NCI-H1092 treated with DMSO at 0.1 percent for 48 hours (cell line): ENCODE results near the gene NBEA.
"Not testable (repeated sequence)": the region's sequence is repeated elsewhere in the genome, so short reads cannot be mapped to it uniquely, and the experiment has no call there.

Experiments
- DNase-seq: peaks from one replicate; lab custom pipeline; 2025; lab: John Stamatoyannopoulos, UW

The NBEA gene

DNA sequence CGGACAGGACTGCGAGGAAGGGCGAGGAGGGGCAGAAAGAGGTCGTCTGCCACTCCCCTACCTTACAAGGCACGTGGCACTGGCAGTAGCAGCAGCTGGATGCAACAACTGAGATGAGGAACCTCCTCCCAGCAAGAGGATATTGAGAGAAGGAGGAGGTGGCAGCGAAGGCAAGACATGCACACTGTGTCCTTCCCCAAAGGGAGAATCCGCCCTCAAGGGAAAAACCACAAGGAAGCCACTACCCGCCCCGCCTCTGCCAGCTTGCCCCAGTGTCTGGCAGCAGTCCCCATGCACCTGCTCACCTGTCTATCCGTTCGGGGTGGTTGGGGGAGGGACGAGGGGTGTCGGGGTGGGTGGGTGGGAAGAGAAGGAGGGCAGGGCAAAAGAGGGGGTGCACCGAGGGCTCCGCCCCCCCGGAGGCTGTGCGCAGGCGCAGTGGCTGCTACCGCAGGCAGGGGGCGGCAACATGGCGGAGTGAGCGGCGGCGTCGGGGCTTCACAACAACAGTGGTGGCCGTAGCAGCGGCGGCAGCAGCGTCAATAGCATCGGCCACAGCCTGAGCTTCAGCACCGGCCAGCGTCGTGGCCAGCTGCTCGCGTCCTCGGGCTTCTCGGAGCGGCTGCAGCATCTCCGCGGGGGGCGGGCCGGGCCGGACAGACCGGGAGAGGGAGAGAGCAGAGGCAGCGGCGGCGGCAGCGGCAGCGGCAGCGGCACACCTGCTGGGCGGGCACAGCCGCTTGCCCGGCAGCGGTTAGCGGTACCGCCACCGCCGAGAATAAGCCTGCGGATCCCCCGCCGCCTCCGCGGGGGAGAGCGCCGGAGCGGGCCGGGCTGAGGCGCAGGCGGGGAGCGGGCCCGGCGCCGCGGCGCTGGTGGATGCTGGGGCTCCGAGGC, at the start of gene NBEA:
Gene NBEA, plus strand, starts transcription at position 436 of the 897 bp plus-strand sequence. CDS start 551 bp downstream, outside the sequence.
- DNase-seq, result peak; percentile 87

- no peak for DNase-seq
Observed at GRCh38 chr13:34894756-34895155, 47.3 kb upstream of the NBEA start.

GRCh38 chr13:34897220-34897619, 44.9 kb upstream of the NBEA start:
- no peak for DNase-seq

DNA sequence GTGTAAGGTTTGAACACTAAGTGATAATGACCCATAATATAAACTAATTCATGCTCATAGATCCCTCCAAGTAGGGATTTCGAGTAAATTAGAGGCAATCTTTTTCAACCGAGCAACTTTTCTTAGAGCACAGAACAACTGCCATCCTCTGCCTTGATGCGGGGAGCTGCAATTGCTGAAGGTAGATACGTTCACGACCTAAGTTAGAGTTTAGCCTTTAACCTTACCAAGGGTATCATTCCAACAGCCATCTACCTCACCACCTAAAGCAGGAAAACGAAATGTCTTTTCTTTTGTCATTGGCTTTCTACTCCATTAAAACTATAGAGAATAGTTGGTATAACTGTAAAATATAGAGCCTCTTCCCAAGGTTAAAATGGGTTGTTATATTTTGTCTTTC, 42.2 kb upstream of the NBEA start:
- DNase-seq, result no peak

DNA sequence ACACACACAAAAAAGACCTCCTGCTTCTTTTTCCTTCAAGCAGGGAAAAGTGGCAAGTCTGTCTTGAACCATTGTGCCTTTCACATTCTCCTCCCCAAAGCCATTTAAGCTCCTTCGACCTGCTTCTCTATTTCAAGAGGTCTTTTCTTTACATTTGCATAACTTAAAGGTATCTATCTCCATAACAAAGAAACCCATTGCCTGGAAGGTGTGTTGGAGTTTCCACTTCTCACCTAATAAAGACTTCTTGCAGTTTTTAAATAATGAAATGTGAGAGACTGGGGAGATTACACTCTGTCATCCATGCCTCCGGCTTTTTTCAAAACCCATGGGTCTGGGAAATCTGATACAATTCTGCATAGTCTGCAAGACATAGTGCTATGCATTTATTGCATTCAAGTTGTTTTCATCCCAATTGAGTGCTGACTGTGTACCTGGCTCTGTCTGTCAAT, 41.8 kb upstream of the NBEA start:
- DNase-seq, result no peak

GRCh38 chr13:34901572-34901971, 40.5 kb upstream of the NBEA start:
- DNase-seq, result no peak

- DNase-seq, result no peak
Observed at GRCh38 chr13:34911159-34911558, 30.9 kb upstream of the NBEA start.

GRCh38 chr13:34913040-34913439, 29.0 kb upstream of the NBEA start:
- no peak for DNase-seq

GRCh38 chr13:34914416-34914815, 27.7 kb upstream of the NBEA start:
- DNase-seq, result no peak

GRCh38 chr13:34926508-34926907, 15.6 kb upstream of the NBEA start:
- no peak for DNase-seq

DNA sequence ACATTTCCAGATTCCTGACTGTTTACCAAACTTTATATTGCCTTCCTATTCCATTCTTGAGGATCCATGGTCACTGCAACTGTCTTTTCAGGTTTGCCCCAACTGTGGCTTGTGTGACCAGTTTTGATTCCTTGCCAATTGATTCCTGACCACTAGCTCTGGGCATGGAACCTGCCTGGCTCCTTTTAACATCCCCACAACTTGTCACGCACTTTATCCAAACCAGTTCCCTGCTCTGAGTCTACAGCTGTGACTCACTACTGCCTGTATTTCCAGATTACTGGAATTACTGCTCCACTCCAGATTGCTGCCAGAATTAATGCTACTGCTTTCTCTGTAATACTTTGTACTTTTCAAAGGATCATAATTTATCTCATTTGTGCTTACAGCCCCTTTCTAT, 13.4 kb upstream of the NBEA start:
- DNase-seq, result not testable (repeated sequence)

GRCh38 chr13:34931572-34931971, 10.5 kb upstream of the NBEA start:
- no peak for DNase-seq

GRCh38 chr13:34933349-34933748, 8.7 kb upstream of the NBEA start:
- DNase-seq, result no peak

DNA sequence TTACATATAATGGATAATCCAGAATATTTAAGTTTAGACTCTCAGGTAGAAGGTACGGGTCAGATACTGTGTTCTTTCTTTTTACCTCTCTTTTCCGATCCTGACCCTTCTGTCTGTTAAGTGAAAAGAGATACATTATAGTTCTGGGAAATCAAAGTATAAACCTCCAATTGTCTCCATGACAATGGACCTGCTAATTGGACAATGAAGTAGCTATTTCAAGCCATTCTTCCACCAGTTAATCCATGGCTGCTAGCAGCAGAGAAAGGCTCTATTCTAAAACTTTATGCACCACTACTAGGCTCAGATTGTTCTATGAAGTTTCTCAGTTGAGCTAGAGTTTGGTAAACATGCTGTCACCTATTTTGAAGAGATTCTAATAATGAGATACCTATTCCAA, 8.3 kb upstream of the NBEA start:
- DNase-seq, result no peak

GRCh38 chr13:34935841-34936240, 6.2 kb upstream of the NBEA start:
- DNase-seq, result no peak

DNA sequence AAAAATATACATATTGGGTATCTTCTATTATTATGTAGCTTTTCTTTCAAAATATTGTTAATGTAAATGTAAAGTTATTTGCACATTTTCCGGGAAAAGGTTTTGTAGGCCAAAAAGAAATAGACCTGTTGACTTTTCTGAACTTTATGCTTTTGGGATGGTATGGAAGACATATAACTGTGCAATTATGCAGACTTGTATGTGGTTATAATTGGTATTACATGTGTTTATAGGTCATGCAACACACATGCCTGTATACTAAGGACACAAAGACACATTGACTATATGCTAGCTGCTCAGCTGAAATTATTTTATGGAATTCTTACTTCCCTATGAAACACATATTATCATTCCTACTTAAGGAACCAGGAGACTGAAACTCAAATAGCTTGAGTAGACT, 2.3 kb upstream of the NBEA start:
- DNase-seq, result no peak

DNA sequence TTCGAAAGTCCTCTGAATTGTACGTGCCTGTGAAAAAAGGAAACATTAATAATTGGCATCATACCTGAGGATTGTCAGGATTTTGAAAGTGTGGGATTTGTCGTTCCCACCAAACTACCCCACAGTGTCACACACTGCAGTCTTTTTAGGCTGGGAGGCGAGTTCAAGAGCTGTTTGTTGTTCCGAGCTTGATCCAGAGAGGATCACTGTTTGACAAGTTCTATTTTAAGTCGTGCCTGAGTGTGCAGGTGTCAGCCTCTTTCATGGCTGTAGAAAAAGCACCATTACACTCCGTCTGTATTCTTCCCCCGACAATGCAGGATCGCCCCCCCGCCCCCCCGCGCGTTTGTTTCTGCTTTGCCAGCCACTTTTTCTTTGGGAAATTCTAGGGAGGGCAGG, 635 bp upstream of the NBEA start:
- no peak for DNase-seq

GRCh38 chr13:34942732-34943435, 814 bp downstream of the NBEA start:
- peak; percentile 61 for DNase-seq

- DNase-seq, result no peak
Observed at GRCh38 chr13:34943436-34944273, 1.6 kb downstream of the NBEA start.

- DNase-seq, result no peak
Observed at GRCh38 chr13:34944274-34944634, 2.2 kb downstream of the NBEA start.

GRCh38 chr13:34944751-34945150, 2.7 kb downstream of the NBEA start:
- no peak for DNase-seq

DNA sequence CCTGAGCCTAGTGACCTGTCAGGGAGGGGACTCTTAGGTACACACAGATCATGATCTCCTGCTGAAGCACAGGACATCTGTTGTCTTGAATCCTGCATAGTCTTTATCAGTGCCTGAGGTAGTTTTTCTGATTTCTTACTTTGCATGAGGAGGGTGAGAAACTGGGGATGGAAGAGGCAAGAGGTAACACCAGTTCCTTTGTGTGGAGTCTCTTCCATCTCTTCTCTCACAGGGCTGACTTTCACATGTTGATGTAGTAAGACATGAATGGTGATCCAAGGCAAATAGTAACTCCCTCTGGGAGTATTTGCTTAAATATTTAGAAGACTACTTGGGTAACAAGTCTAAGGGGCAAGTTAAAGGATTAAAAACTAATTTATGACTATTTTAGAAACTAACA, 9.5 kb downstream of the NBEA start:
- DNase-seq, result no peak
